SK-N-SH (cell line): ENCODE results near the gene OR7D2.

Experiments used
- CTCF ChIP-seq: fragments of 200-600 bp; sonication (generic); IDR thresholded peaks from 2 replicates; pipeline ENCODE4 v1.6.1; 2017; ENCODE audit warnings: antibody characterized with exemption, mild to moderate bottlenecking, moderate library complexity
- FOXM1 ChIP-seq: IDR thresholded peaks from 2 replicates; pipeline ENCODE4 v1.4.0; 2012; ENCODE audit warnings: low read depth, mild to moderate bottlenecking
- IRF3 ChIP-seq: fragments of 150-350 bp; IDR thresholded peaks from 2 replicates; pipeline ENCODE4 v1.6.1; 2016; ENCODE audit warnings: mild to moderate bottlenecking, low read depth, low read length
- MAX ChIP-seq: IDR thresholded peaks from 2 replicates; pipeline ENCODE4 v1.4.0; 2012; ENCODE audit warnings: low read depth
- NFIC ChIP-seq: IDR thresholded peaks from 2 replicates; pipeline ENCODE4 v1.4.0; 2012; ENCODE audit warnings: borderline replicate concordance
- PBX3 ChIP-seq: IDR thresholded peaks from 2 replicates; pipeline ENCODE4; 2012
- POLR2AphosphoS5 ChIP-seq: IDR thresholded peaks from 2 replicates; pipeline ENCODE4 v1.6.1; 2012; ENCODE audit warnings: low read depth, low read length

- TF ChIP-seq CTCF (no peak), IRF3 (no peak), POLR2AphosphoS5 (no peak), NFIC (no peak), PBX3 (no peak), FOXM1 (no peak), MAX (no peak)
Measured at GRCh38 chr19:9150650-9151049, 28.1 kb upstream of the OR7D2 start.
